ENCODE data around the gene TRIO. TPM values are rescaled to one million over a fixed set of nuclear protein-coding genes. Genes with fewer than 3 reads are reported as not detected.
A peak's percentile ranks its signal among the peaks of the same experiment; 100 is the strongest.

The TRIO gene
- polyA plus RNA-seq, 5 donors: 67.0 to 85.2 (median 80.6) TPM

- peak; percentile 85 to 87 for DNase-seq
Observed at GRCh38 chr5:14264605-14265316, 121.6 kb downstream of the TRIO start.

GRCh38 chr5:14265570-14265969 lies 122.4 kb downstream of the TRIO start:
- no peak for DNase-seq

- no peak for DNase-seq
Observed at GRCh38 chr5:14266171-14266570, 123.0 kb downstream of the TRIO start.

- no peak for DNase-seq
Observed at GRCh38 chr5:14266686-14267085, 123.5 kb downstream of the TRIO start.

GRCh38 chr5:14267166-14267838 lies 124.2 kb downstream of the TRIO start:
- DNase-seq: no peak

GRCh38 chr5:14267991-14268708 lies 125.0 kb downstream of the TRIO start:
- DNase-seq: no peak

- DNase-seq: no peak
Observed at GRCh38 chr5:14268738-14269137, 125.6 kb downstream of the TRIO start.

- no peak for DNase-seq
Observed at GRCh38 chr5:14269395-14269794, 126.3 kb downstream of the TRIO start.

- DNase-seq: peak; percentile 34 to 46
Observed at GRCh38 chr5:14270209-14270702, 127.1 kb downstream of the TRIO start.

- DNase-seq: no peak
Observed at GRCh38 chr5:14272548-14273205, 129.5 kb downstream of the TRIO start.

- DNase-seq: no peak
Observed at GRCh38 chr5:14273207-14273767, 130.1 kb downstream of the TRIO start.

- DNase-seq: no peak
Observed at GRCh38 chr5:14276380-14276779, 133.2 kb downstream of the TRIO start.

GRCh38 chr5:14277385-14278320 lies 134.5 kb downstream of the TRIO start:
- no peak for DNase-seq

- DNase-seq: no peak
Observed at GRCh38 chr5:14280294-14280854, 137.2 kb downstream of the TRIO start.

- no peak for DNase-seq
Observed at GRCh38 chr5:14281746-14282181, 138.6 kb downstream of the TRIO start.

- DNase-seq: no peak
Observed at GRCh38 chr5:14283139-14283538, 140.0 kb downstream of the TRIO start.

GRCh38 chr5:14284392-14285148 lies 141.4 kb downstream of the TRIO start:
- no peak for DNase-seq

GRCh38 chr5:14286007-14286406 lies 142.9 kb downstream of the TRIO start:
- DNase-seq: no peak

All from right lung (tissue), 5 donors.